Karpas-422 (cell line): ENCODE results near the gene FOLR2. TPM values are rescaled to one million over a fixed set of nuclear protein-coding genes. Genes with fewer than 3 reads are reported as not detected.

Experiments
- DNase-seq: peaks from one replicate; pipeline ENCODE4 v3.0.0-alpha.2; 2015
- H2AFZ ChIP-seq: fragments of 200-600 bp; sonication (generic); 2 replicates; pipeline ENCODE4 v1.6.1; 2014; ENCODE audit warnings: antibody characterized with exemption, low read length, mixed read lengths
- H3K27ac ChIP-seq: fragments of 200-600 bp; sonication (generic); 2 replicates; pipeline ENCODE4 v1.5.1; 2014; ENCODE audit warnings: mild to moderate bottlenecking, low read length, moderate library complexity
- H3K27me3 ChIP-seq: fragments of 200-600 bp; sonication (generic); 2 replicates; pipeline ENCODE4 v1.6.1; 2014; ENCODE audit warnings: low read length, mixed read lengths
- H3K36me3 ChIP-seq: fragments of 200-600 bp; sonication (generic); 2 replicates; pipeline ENCODE4 v1.6.1; 2014; ENCODE audit warnings: low read length, mixed read lengths; ENCODE audit not compliant: insufficient read depth
- H3K4me1 ChIP-seq: fragments of 200-600 bp; sonication (generic); 2 replicates; pipeline ENCODE4 v1.6.1; 2014; ENCODE audit warnings: mild to moderate bottlenecking, low read length, mixed read lengths
- H3K4me2 ChIP-seq: fragments of 200-600 bp; sonication (generic); 2 replicates; pipeline ENCODE4 v1.6.1; 2014; ENCODE audit warnings: low read length, low read depth, mild to moderate bottlenecking; ENCODE audit not compliant: poor library complexity, severe bottlenecking
- H3K4me3 ChIP-seq: fragments of 200-600 bp; sonication (generic); 2 replicates; pipeline ENCODE4 v1.5.1; 2014; ENCODE audit warnings: mild to moderate bottlenecking, antibody characterized with exemption, low read length, mixed read lengths
- H3K79me2 ChIP-seq: fragments of 200-600 bp; sonication (generic); 2 replicates; pipeline ENCODE4 v1.6.1; 2014; ENCODE audit warnings: mild to moderate bottlenecking, low read length, mixed read lengths
- H3K9ac ChIP-seq: fragments of 200-600 bp; sonication (generic); 2 replicates; pipeline ENCODE4 v1.6.0; 2014; ENCODE audit warnings: low read length
- H3K9me2 ChIP-seq: fragments of 200-600 bp; sonication (generic), shearing (Covaris generic); replicated peaks from 2 replicates; pipeline ENCODE4 v1.6.0; 2014; ENCODE audit warnings: mild to moderate bottlenecking, low read length, moderate library complexity; ENCODE audit not compliant: insufficient read depth
- H3K9me3 ChIP-seq: fragments of 300-700, 200-600 bp; sonication (generic); 2 replicates; pipeline ENCODE4 v1.6.1; 2014; ENCODE audit warnings: low read length, mixed read lengths
- H4K20me1 ChIP-seq: fragments of 200-600 bp; sonication (generic); 2 replicates; pipeline ENCODE4 v1.6.1; 2014; ENCODE audit warnings: mild to moderate bottlenecking, antibody characterized with exemption, low read length, low read depth; ENCODE audit not compliant: insufficient read depth
- total RNA-seq: library from RNA; depleted of rRNA; stranded (reverse); fragments of >200 nt; shearing (Covaris generic); gene quantifications from 2 replicates; pipeline ENCODE4 v1.2.3, GENCODE V29; 2014; ENCODE audit warnings: low replicate concordance

Gene FOLR2
- total RNA-seq, 1 experiment from 2014 or later: 16.0 TPM

DNA sequence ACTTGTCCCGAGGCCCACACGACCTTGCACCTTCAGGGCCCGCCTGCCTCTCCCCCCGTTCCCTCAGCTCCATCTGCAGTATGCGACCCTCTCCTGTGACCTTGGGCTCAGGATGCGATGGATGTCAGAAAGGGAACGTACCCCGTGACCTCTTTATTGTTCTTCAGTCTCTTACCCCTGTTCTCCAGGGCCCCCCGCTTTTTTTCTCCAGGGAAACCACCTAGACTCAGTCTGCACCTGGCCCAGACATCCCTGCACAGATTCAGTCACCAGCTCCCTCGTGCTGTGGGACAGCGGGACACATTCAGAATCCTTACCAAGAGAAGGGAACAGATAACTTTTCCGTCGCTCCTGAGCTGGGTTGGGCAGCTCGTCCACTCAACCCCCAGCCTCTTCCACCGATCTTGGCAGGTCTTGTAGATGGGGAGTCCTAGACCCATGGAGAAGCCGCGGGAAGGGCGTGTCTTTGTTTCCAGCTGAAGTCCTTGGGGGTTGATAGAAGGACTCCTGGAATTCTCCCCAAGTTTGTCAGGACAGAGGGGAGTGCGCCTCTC is 28.7 kb downstream of the FOLR2 start:
- H3K27me3 ChIP-seq: no peaks in the 10 kb centered on the region
- H3K4me1 ChIP-seq: no peaks in the 10 kb centered on the region
- no peak overlapping the region for H3K27ac ChIP-seq
- no peak overlapping the region for H3K9ac ChIP-seq
- H3K9me2 ChIP-seq: no peaks in the 10 kb centered on the region
- DNase-seq: no peak
- no peaks in the 10 kb centered on the region for H3K9me3 ChIP-seq
- no peak overlapping the region for H3K4me3 ChIP-seq
- H2AFZ ChIP-seq: no peak overlapping the region
- no peaks in the 10 kb centered on the region for H3K79me2 ChIP-seq
- no peaks in the 10 kb centered on the region for H4K20me1 ChIP-seq
- H3K36me3 ChIP-seq: no peaks in the 10 kb centered on the region
- H3K4me2 ChIP-seq: no peak overlapping the region

DNA sequence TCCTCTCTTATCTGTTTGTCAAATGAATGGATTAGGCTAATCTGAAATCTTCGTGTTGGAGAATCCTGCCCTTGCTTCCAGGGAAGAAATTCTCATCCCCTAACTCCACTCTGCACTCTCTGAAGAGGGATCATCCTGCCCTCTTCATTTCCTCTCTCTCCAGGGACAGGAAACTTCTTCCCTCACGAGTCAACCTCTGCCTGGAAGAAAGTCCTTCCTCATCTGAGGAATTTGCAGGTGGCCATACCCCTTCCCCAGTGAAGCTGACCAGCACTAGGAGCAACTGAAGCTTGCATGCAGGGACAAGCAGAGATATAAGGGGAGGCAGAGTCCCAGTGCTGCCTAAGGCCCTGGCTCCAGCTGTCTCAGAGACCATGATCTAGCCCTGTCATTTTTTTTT is 31.0 kb downstream of the FOLR2 start:
- Histone ChIP-seq H3K9me3 (no peaks in the 10 kb centered on the region), H2AFZ (no peak overlapping the region), H3K9me2 (no peaks in the 10 kb centered on the region)

GRCh38 chr11:72249961-72250360 is 33.4 kb downstream of the FOLR2 start:
- Histone ChIP-seq H4K20me1 (no peaks in the 10 kb centered on the region), H3K36me3 (no peaks in the 10 kb centered on the region), H3K4me2 (no peak overlapping the region), H3K4me1 (no peaks in the 10 kb centered on the region), H3K9me2 (no peaks in the 10 kb centered on the region), H3K27me3 (no peaks in the 10 kb centered on the region), H3K79me2 (no peaks in the 10 kb centered on the region), H3K4me3 (no peak overlapping the region), H3K27ac (no peak overlapping the region), H2AFZ (no peak overlapping the region), H3K9me3 (no peaks in the 10 kb centered on the region), H3K9ac (no peak overlapping the region)
- no peak for DNase-seq

More for the DNA sequence above, 31.0 kb downstream of the FOLR2 start:
- no peak overlapping the region for H3K4me3 ChIP-seq
- H3K4me2 ChIP-seq: no peak overlapping the region
- no peak for DNase-seq
- H3K27ac ChIP-seq: no peak overlapping the region
- H3K79me2 ChIP-seq: no peaks in the 10 kb centered on the region
- H4K20me1 ChIP-seq: no peaks in the 10 kb centered on the region
- H3K36me3 ChIP-seq: no peaks in the 10 kb centered on the region
- no peaks in the 10 kb centered on the region for H3K27me3 ChIP-seq
- no peaks in the 10 kb centered on the region for H3K4me1 ChIP-seq
- H3K9ac ChIP-seq: no peak overlapping the region

DNA sequence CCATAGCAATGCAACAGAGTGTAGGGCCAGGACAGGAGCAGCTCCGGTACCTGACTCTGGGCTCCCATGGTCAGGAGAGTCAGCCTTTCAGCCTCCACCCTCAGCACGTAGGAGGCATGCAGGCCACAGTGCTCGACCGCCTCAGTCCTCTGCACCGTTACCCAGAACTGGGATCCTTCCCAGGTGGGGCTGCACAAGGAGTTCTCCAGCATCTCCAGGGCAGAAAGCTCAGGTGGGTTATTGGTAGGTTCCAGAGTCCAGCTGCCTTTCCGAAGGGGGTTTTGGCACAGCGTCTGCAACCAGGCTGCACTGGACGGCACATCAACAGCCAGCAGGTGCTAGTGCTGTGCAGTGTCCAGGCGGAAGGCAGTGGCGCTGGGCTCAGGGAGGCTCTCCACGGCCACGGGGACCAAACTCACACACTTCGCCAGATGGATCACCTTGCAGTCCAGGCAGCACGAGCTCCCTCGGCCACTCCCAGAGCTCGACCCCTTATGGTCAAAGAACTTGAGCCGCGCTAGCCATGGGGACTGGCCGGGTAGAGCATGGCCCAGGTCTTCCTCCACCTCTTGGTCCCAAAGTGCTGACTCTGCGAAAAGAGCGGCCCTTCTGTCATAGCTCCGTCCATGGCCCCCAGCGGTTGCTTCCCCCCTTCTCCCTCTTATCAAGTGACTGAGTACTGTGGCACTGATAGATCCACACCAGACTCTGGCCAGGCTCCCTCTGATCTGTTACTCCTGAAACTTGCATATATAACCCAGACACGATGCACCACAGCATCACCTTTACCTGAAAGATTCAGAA is 34.3 kb downstream of the FOLR2 start:
- H3K79me2 ChIP-seq: no peaks in the 10 kb centered on the region
- no peaks in the 10 kb centered on the region for H3K36me3 ChIP-seq
- no peak overlapping the region for H3K9ac ChIP-seq
- H3K27me3 ChIP-seq: no peaks in the 10 kb centered on the region
- H3K4me3 ChIP-seq: no peak overlapping the region
- no peak for DNase-seq
- no peak overlapping the region for H2AFZ ChIP-seq
- H4K20me1 ChIP-seq: no peaks in the 10 kb centered on the region
- no peaks in the 10 kb centered on the region for H3K9me3 ChIP-seq
- H3K4me2 ChIP-seq: no peak overlapping the region
- no peaks in the 10 kb centered on the region for H3K9me2 ChIP-seq
- H3K4me1 ChIP-seq: no peaks in the 10 kb centered on the region
- no peak overlapping the region for H3K27ac ChIP-seq

GRCh38 chr11:72251614-72252013 is 35.0 kb downstream of the FOLR2 start:
- no peaks in the 10 kb centered on the region for H3K9me3 ChIP-seq
- H3K9me2 ChIP-seq: no peaks in the 10 kb centered on the region
- H4K20me1 ChIP-seq: no peaks in the 10 kb centered on the region
- H3K9ac ChIP-seq: no peak overlapping the region
- H3K4me1 ChIP-seq: no peaks in the 10 kb centered on the region
- H2AFZ ChIP-seq: no peak overlapping the region
- no peaks in the 10 kb centered on the region for H3K27me3 ChIP-seq
- no peak overlapping the region for H3K27ac ChIP-seq
- no peak for DNase-seq
- no peak overlapping the region for H3K4me3 ChIP-seq
- no peaks in the 10 kb centered on the region for H3K79me2 ChIP-seq
- H3K4me2 ChIP-seq: no peak overlapping the region
- no peaks in the 10 kb centered on the region for H3K36me3 ChIP-seq

GRCh38 chr11:72253392-72253791 is 36.8 kb downstream of the FOLR2 start:
- Histone ChIP-seq H4K20me1 (no peaks in the 10 kb centered on the region), H3K4me2 (no peak overlapping the region), H2AFZ (no peak overlapping the region), H3K36me3 (no peaks in the 10 kb centered on the region), H3K79me2 (no peaks in the 10 kb centered on the region), H3K4me1 (no peaks in the 10 kb centered on the region), H3K9ac (no peak overlapping the region), H3K9me3 (no peaks in the 10 kb centered on the region), H3K9me2 (no peaks in the 10 kb centered on the region), H3K4me3 (no peak overlapping the region), H3K27me3 (no peaks in the 10 kb centered on the region), H3K27ac (no peak overlapping the region)
- no peak for DNase-seq

- no peak for DNase-seq
- no peak overlapping the region for H3K27ac ChIP-seq
- H3K4me2 ChIP-seq: no peak overlapping the region
- H3K79me2 ChIP-seq: no peaks in the 10 kb centered on the region
- H3K9ac ChIP-seq: no peak overlapping the region
- no peaks in the 10 kb centered on the region for H3K27me3 ChIP-seq
- no peaks in the 10 kb centered on the region for H3K9me3 ChIP-seq
- no peak overlapping the region for H2AFZ ChIP-seq
- H4K20me1 ChIP-seq: no peaks in the 10 kb centered on the region
- H3K36me3 ChIP-seq: no peaks in the 10 kb centered on the region
- H3K9me2 ChIP-seq: no peaks in the 10 kb centered on the region
- no peaks in the 10 kb centered on the region for H3K4me1 ChIP-seq
- H3K4me3 ChIP-seq: no peak overlapping the region
Observed at GRCh38 chr11:72254299-72254993, 37.9 kb downstream of the FOLR2 start.

DNA sequence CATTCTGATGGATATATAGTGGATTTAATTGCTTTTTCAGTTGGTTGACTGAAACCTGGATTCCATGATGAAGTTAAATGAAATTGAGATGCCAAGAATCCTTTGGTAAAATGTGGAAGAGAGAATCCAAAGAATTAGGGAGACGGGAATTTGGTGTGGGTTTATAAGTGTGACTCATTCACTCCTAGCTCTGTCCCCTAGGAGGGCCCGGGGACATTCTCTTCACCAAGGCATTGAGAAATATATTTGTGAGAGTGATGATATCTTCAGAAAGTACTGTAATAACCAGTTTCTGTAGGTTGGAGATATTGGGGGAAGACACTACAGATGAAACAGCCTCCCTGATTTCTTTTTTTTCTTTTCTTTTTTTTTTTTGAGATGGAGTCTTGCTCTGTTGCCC is 41.0 kb downstream of the FOLR2 start:
- Histone ChIP-seq H3K9ac (no peak overlapping the region), H3K79me2 (no peaks in the 10 kb centered on the region), H3K4me3 (no peak overlapping the region), H3K4me2 (no peak overlapping the region), H3K9me2 (no peaks in the 10 kb centered on the region), H3K9me3 (no peaks in the 10 kb centered on the region), H3K4me1 (no peaks in the 10 kb centered on the region), H4K20me1 (no peaks in the 10 kb centered on the region), H3K27me3 (no peaks in the 10 kb centered on the region), H3K36me3 (no peaks in the 10 kb centered on the region), H2AFZ (no peak overlapping the region), H3K27ac (no peak overlapping the region)
- no peak for DNase-seq
